NB4 (cell line): Measurements from ENCODE around the gene ARHGAP21.

Experiments used
- DNase-seq: peaks from one replicate; pipeline ENCODE4 v3.0.0; 2010; ENCODE audit warnings: low read depth
- H3K4me3 ChIP-seq: one replicate; pipeline ENCODE4 v1.5.1; 2011; ENCODE audit warnings: mild to moderate bottlenecking, low read depth, low read length, moderate library complexity
- CTCF ChIP-seq: IDR thresholded peaks from one replicate; pipeline ENCODE4 v1.5.1; 2012; ENCODE audit warnings: low read depth, low read length
- MAX ChIP-seq: IDR thresholded peaks from 2 replicates; pipeline ENCODE4 v1.6.1; 2011; ENCODE audit warnings: low read depth, low read length
- MYC ChIP-seq: IDR thresholded peaks from 2 replicates; pipeline ENCODE4 v1.6.1; 2011; ENCODE audit warnings: low read depth, low read length
- POLR2A ChIP-seq: IDR thresholded peaks from 2 replicates; pipeline ENCODE4 v1.6.1; 2011; ENCODE audit warnings: mild to moderate bottlenecking; ENCODE audit not compliant: insufficient read length; ENCODE audit errors: extremely low read depth

Gene ARHGAP21

DNA sequence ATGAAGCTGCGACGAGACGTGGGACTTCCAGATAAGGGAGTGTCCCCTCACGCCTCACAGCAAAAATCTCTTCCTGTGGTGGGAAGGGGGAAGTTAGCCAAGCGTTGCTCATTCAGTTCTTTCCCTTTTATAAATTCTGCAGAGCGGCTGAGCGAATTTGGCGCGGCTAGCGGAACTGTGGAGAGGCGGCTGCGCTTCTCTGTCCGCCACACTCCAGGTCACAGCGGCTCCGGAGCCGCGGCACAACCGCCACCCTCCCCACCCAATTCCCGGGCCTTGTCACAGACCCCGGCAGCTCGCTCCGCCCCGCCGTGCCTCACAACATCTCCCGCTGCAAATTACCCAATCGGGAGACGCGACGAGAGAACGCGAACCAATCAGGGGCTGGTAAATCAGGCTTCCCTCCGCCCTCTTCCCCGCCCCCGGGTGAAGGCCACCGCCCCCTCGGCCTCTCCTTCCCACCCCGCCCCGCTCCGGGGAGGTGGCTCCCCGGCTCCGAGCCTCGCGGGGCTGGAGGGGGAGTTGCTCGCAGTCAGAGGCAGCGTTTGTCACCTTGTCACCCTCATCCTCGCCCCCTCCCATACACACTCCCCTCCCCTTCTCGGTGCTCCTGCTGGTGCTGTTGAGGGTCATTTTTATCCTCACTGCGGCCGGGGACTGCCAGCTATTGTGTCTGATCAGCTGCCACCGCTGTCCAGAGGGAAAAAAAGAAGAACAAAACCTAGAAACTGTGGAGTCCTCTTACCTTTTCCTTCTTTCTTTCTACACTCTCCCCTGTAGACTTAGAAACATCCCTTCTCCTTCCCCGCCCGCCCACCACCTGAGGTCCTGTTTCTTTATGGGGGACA, 918 bp upstream of the ARHGAP21 start:
- TF ChIP-seq MYC (no peak), POLR2A (peak; percentile 34)
- H3K4me3 ChIP-seq = peak overlapping the region; percentile 59
- peak; percentile 94 for DNase-seq

- no peak overlapping the region for H3K4me3 ChIP-seq
- DNase-seq = no peak
- TF ChIP-seq MAX (no peak), CTCF (no peak)
Observed at GRCh38 chr10:24723386-24723787, 300 bp downstream of the ARHGAP21 start.

DNA sequence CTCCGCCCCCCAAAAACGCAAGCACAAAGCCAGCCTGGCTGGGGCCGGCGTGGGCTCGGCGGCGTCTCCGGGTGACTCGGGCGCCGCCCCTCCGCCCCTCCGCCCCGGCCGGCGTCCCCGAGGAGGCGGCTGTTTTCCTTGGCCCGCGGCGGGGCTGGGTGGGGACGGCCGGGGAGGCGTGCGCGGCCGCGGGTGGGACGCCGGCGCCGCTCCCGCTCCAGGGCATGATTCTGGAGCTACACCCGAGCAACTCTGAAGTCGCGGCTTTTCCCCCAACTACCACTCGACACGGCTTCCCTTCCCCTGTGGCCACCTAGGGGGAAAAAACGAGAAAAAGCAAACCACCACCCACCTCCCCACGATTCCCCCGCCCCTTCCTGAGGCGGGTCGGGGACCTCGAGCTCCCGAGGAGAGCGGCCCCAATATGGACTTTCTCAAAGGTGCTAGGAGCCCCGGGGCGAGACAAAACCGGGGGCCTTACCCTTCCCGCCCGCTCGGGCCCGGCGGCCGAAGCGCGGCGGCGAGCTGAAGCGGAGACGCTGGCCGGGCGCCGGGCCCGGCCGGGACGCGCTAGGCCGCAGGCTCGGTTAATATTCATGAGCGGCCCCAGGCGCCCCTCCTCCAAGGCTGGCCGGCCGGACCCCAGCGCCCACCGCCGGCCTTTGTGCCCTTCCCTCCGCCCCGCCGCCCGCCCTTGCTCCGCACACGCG, 856 bp downstream of the ARHGAP21 start:
- peak; percentile 57 for DNase-seq

DNA sequence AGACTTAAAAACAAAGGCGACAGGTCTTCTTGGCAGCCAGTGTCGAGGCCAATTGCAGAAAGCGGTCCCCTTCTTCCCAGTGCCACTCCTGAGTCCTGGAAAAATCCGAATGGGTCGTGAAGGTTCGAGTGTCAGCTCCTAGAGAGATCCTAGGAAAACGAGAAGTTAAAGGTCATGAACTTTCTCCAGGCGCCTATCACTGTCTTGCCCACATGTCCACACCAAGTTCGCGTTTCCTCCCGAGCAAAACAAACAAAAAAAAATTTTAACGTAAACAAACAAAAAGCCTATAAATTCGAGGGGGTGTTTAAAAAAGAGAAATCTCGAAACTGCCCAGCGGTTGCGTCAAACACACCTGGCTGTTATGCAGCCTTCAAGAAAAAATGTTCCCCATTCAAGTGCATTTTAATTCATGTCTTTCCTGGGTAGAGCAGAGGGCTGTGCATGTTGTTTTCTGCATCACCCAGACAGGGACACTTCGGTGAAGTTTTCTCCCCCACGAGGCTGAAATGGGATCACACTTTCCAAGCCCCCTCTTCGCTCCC, 1.5 kb downstream of the ARHGAP21 start:
- H3K4me3 ChIP-seq = peak overlapping the region; percentile 70
- peak; percentile 19 for DNase-seq
- TF ChIP-seq POLR2A = no peak
- no peak for TF ChIP-seq MAX

More for the DNA sequence above, 856 bp downstream of the ARHGAP21 start:
- TF ChIP-seq CTCF (no peak), MAX (no peak)
- peak overlapping the region; percentile 70 for H3K4me3 ChIP-seq

DNA sequence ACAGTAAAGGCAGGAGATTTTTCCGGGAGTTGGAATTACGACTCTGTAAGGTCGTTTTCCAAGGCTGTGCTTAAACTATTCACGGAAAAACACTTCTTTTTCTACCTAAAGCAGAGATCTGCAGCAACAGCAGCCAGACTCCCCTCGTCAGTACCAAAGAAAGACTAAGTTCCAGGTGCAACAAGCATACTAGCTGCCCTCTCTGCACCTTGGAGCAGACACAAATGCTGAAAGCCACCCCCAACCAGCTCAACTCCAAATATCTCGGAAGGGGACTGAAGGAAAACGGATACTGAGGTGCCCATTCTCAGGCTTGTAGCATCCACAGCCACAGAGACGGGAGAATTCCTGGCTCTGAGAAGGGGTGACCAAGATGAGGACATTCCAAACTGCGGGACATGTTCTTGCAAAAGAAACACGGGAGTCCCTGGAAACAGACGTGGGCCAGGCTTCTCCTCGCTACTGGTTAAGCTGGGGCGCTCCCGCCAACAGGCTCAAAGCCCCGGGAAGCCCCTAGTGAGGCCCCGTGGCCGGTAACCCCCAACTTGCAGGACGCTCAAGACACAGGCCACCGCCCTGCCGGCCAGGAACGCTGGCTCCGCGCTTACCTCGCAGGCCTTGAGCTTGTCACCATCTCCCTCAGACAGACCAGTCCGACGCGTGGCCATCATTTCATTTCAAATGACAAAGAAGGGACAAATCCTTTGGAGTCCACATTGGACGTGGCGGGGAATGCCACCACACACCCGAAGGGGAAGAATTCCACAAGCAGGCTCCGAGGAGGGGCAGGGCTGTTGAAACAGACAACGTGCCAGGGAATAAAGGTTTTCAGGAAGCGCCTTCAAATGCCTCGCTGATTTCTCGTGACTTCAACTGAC, 2.2 kb downstream of the ARHGAP21 start:
- TF ChIP-seq POLR2A = no peak
- no peak for TF ChIP-seq CTCF
- no peak for TF ChIP-seq MAX
- TF ChIP-seq MYC = no peak
- H3K4me3 ChIP-seq = peak overlapping the region; percentile 16
- no peak for DNase-seq

DNA sequence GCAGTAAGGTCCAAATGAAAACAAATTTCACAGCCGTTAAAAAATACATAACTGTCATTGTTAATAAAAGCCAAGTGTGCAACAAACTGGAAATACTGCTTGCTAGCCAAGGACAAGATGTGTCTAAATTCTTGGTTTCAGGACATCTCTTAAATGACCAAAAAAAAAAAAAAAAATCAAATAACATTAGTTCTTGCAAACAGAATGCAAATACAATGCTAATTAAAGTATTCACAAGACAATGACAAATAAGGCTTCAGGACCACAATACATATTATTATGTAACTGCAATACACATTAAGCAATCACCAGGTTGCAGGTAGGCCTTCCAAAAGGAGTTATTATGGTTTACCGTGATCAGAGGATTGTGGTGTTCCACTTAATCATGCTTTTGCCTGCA, 3.6 kb downstream of the ARHGAP21 start:
- TF ChIP-seq POLR2A = no peak
- no peak for TF ChIP-seq CTCF
- TF ChIP-seq MYC = no peak
- TF ChIP-seq MAX = no peak
- peak overlapping the region; percentile 25 for H3K4me3 ChIP-seq
- no peak for DNase-seq
